ENCODE measurements around the gene ZFHX3.

Gene ZFHX3

DNA sequence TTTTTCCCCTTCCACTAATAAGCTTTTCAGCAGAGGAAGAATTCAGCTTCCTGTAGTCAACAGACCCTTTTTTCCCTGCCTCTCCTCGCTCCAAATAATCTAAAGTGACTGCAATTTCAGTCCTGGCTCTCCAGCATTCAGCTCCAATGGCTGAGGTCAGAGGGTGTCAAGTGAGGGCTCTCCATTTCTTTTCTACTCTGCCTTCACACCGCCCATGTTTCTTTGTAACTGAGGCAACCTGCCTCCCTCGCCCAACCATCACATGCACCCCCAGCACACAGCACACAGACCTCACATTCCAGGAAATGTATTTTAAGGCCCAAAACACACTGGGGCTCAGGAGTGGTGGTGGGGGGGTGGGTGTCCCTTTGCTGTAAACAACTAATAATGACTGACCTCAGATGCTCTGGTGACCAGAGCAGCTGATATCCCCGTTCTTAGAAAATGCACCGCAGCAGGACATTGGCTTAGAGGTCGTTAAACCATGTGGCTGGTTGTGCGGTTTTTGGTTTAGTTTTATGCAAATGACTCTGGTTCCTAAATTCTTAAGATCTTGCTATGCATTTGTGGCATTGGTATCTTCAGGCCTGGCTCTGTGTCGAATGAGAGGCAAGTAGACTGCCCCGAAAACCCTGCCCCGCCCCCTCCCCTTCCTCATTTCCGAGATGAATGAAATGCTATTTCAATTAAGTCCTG lies 203.6 kb downstream of the ZFHX3 start:
- TF ChIP-seq, protein P1, sequence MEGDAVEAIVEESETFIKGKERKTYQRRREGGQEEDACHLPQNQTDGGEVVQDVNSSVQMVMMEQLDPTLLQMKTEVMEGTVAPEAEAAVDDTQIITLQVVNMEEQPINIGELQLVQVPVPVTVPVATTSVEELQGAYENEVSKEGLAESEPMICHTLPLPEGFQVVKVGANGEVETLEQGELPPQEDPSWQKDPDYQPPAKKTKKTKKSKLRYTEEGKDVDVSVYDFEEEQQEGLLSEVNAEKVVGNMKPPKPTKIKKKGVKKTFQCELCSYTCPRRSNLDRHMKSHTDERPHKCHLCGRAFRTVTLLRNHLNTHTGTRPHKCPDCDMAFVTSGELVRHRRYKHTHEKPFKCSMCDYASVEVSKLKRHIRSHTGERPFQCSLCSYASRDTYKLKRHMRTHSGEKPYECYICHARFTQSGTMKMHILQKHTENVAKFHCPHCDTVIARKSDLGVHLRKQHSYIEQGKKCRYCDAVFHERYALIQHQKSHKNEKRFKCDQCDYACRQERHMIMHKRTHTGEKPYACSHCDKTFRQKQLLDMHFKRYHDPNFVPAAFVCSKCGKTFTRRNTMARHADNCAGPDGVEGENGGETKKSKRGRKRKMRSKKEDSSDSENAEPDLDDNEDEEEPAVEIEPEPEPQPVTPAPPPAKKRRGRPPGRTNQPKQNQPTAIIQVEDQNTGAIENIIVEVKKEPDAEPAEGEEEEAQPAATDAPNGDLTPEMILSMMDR (conservative IDR thresholded peaks at IDR 0.05; ENCODE audit: control insufficient read depth, insufficient read depth, low read depth, low read length): no peak
- DNase-seq (ENCODE audit: low read depth): no peak

DNA sequence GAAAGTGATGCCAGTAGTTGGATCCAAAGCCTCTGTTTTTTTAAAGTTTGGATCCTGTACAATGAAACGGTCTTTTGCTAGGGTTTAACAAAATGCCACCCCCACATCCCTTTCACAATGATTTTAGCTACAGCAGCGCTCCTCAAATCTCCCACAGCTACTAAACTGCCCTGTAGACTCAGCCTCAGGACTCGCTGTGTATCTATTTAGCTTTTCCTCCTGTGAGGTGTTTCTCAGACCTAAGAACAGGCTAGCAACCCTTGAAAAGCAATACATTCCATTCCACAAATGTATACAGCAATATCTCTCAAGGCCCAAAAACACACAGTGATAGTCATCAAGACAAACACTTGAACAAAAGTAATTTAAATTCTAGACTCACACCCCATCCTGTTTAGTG lies 206.4 kb downstream of the ZFHX3 start:
- TF ChIP-seq, protein P1 (conservative IDR thresholded peaks at IDR 0.05; ENCODE audit: control insufficient read depth, insufficient read depth, low read depth, low read length): no peak
- H3K4me3 ChIP-seq (ENCODE audit: control insufficient read depth, low read depth, low read length): no peak overlapping the region
- DNase-seq (ENCODE audit: low read depth): no peak

More for the DNA sequence above, 203.6 kb downstream of the ZFHX3 start:
- no peak overlapping the region for H3K4me3 ChIP-seq (ENCODE audit: control insufficient read depth, low read depth, low read length)

DNA sequence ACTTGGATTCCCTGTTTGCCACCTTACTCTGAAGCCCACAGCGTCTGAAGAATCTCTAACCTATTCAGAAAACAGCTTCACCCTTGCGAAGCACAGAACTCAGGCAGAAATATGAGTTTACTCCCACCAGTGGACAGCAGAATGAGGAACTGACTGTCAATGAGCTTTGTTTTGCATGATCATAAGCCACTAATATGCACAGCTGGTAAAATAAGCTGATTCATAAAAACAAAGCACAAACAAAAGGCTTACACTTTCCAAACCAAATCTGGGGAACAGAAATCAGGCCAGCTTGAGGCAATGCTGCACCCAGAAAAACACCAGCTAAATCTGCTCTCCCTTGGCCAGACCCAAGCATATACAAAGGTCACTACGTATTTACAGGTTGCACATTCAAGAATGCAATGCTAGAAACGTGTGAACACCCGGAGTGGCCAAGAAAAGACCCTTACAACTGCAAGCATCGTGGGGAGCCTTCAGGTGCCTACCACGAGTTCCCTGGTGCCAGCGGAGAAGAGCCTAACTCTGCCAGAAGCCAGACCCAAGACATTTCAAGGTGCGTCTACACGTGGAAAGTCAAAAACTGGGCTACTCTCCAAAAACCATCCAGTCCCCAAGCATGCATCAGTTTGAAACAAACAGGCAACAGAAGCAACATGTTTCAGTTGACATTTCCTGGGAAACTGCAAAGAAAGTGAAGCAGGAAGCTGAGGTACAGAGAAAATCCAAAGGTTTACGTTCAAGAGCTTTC lies 207.1 kb downstream of the ZFHX3 start:
- DNase-seq (ENCODE audit: low read depth): peak; percentile 14
- H3K4me3 ChIP-seq (ENCODE audit: control insufficient read depth, low read depth, low read length): no peak overlapping the region

DNA sequence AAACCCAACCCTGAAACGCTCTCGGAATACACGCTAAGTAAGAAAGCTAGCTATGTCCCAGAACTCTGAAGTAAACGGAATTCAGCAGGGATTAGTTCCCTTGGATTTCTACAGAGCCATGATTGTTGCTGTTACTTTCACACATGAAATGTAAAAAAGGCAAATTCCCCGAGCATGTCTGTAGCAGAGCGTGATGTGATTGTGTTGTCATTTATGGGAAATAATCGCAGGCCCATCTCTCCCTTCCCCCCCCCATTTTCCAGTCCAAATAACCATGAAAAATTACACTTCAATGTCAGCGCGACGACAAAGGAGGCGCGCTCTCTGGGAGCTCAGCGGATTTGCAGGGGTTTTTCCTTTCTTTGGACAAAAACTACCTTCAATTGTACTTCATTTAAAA lies 209.0 kb downstream of the ZFHX3 start:
- DNase-seq (ENCODE audit: low read depth): no peak
- TF ChIP-seq, protein P1 (conservative IDR thresholded peaks at IDR 0.05; ENCODE audit: control insufficient read depth, insufficient read depth, low read depth, low read length): no peak
- H3K4me3 ChIP-seq (ENCODE audit: control insufficient read depth, low read depth, low read length): no peak overlapping the region

More for the DNA sequence above, 207.1 kb downstream of the ZFHX3 start:
- TF ChIP-seq, protein P1 (conservative IDR thresholded peaks at IDR 0.05; ENCODE audit: control insufficient read depth, insufficient read depth, low read depth, low read length): no peak

DNA sequence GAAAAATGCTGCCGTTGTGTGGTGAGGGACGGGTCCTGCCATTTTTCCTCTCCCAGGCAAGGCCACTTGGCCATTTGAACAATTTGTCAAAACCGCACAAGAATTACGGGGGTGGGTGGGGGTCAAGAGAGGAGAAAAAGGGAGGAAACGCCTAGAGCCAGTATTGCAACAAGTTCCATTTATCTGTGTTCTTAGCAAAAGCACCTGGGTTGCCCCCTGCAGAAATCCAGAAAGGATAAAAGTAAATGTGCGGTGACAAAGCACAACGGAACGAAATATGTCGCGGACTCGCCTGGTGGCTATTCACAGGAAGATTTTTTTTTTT lies 209.4 kb downstream of the ZFHX3 start:
- TF ChIP-seq, protein P1 (conservative IDR thresholded peaks at IDR 0.05; ENCODE audit: control insufficient read depth, insufficient read depth, low read depth, low read length): no peak
- no peak for DNase-seq (ENCODE audit: low read depth)
- H3K4me3 ChIP-seq (ENCODE audit: control insufficient read depth, low read depth, low read length): no peak overlapping the region

DNA sequence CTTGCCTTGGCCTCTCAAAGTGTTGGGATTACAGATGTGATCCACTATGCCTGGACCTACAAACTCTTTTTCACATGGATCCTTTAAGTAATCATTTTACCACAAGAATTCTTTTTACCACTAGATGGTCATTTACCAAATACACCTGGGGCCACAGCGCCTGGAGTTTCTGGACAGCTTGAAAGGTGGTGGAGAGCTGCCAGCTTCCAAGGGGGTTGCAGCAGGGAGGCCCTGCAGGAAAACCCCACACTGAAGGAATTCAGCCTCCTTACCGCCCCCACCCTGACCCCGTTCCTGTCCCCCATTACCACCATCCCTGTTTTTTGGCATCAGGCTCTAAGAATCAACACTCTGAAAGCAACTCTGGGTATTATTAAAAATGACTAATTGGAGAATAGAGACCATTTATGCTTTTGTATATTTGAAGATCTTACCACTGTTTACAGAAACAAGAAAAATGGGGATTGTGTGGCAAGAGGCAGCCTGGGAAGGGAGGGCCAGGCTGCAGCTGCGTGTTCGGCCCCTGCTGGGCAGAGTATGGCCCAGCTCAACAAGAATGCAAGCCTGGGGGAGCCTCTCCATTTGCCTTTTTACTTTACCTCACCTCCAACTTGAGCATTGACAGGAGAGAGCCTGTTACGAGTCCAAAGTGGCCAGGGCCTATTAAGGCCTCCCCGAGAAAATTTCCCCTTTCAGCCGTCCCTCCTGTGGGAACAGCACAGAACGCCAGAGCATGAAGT lies 209.9 kb downstream of the ZFHX3 start:
- no peak for DNase-seq (ENCODE audit: low read depth)
- TF ChIP-seq, protein P1 (conservative IDR thresholded peaks at IDR 0.05; ENCODE audit: control insufficient read depth, insufficient read depth, low read depth, low read length): no peak

More for the DNA sequence above, 209.9 kb downstream of the ZFHX3 start:
- H3K4me3 ChIP-seq (ENCODE audit: control insufficient read depth, low read depth, low read length): no peak overlapping the region
